Lower leg skin (tissue), 3 donors: Measurements from ENCODE around the gene CDH18.

ENCODE experiments used
- CTCF ChIP-seq, 3 donors: fragments of 450-650 bp; IDR thresholded peaks; one replicate each; pipeline ENCODE4 v1.5.1; 2016; ENCODE audit warnings: antibody characterized with exemption in 3 of 3, mild to moderate bottlenecking in 3 of 3, moderate library complexity in 2 of 3
- POLR2A ChIP-seq, 2 donors: fragments of 450-650 bp; IDR thresholded peaks; one replicate each; pipeline ENCODE4 v1.6.1; 2016 to 2017; ENCODE audit warnings: antibody characterized with exemption in 2 of 2, mild to moderate bottlenecking in 1 of 2, moderate library complexity in 1 of 2

- no peak for TF ChIP-seq POLR2A (IDR thresholded peaks at IDR 0.05)
- TF ChIP-seq CTCF (IDR thresholded peaks at IDR 0.05): no peak
Observed at GRCh38 chr5:19739671-19740070, 248.3 kb downstream of the CDH18 start.
